Gastroesophageal sphincter (tissue), 4 donors: ENCODE measurements around the gene PIK3R2. TPM values are rescaled to one million over a fixed set of nuclear protein-coding genes. Genes with fewer than 3 reads are reported as not detected.

Experiments used
- ATAC-seq: fragments of 150-250 bp; one replicate; pipeline ENCODE4 v1.9.1; 2016; ENCODE audit warnings: mild to moderate bottlenecking, moderate library complexity
- H3K27ac ChIP-seq, 4 donors: fragments of 200-600 bp; sonication (generic) in 3 of 4; 1 replicate in 3 of 4; 2 replicates in 1 of 4; pipeline ENCODE4 v1.5.1; 2016 to 2019
- H3K27me3 ChIP-seq: fragments of 200-600 bp; sonication (generic); one replicate; pipeline ENCODE4 v1.5.1; 2019
- H3K36me3 ChIP-seq, 2 donors: fragments of 200-600 bp; sonication (generic); one replicate each; pipeline ENCODE4 v1.5.1; 2019; ENCODE audit warnings: control low read depth in 1 of 2
- H3K4me1 ChIP-seq, 3 donors: fragments of 200-600 bp; sonication (generic); 1 replicate in 2 of 3; 2 replicates in 1 of 3; pipeline ENCODE4 v1.5.1; 2016 to 2019; ENCODE audit warnings: control low read depth in 2 of 3
- H3K4me3 ChIP-seq, 2 donors: fragments of 200-600 bp; sonication (generic); one replicate each; pipeline ENCODE4 v1.5.1; 2019; ENCODE audit warnings: mild to moderate bottlenecking in 1 of 2, moderate library complexity in 1 of 2
- H3K9me3 ChIP-seq, 3 donors: fragments of 200-600 bp; sonication (generic); one replicate each; pipeline ENCODE4 v1.5.1; 2017 to 2019; ENCODE audit warnings: control low read depth in 2 of 3
- EP300 ChIP-seq: sonication (generic); formaldehyde crosslinking; IDR thresholded peaks from one replicate; pipeline ENCODE4 v1.6.1; 2017; ENCODE audit warnings: antibody characterized with exemption, mild to moderate bottlenecking
- POLR2A ChIP-seq, 2 donors: fragments of 450-650 bp; IDR thresholded peaks; one replicate each; pipeline ENCODE4 v1.6.1; 2017; ENCODE audit warnings: antibody characterized with exemption in 2 of 2, mild to moderate bottlenecking in 2 of 2, moderate library complexity in 1 of 2
- POLR2AphosphoS5 ChIP-seq: sonication (generic); formaldehyde crosslinking; IDR thresholded peaks from one replicate; pipeline ENCODE4 v1.6.1; 2017; ENCODE audit warnings: antibody characterized with exemption
- WGBS, 2 donors: methylation state at CpG; one replicate each; pipeline ENCODE4 v1.1.5; 2018; ENCODE audit warnings: low coverage in 1 of 2; 5-methylcytosine and 5-hydroxymethylcytosine counted together
- total RNA-seq, 4 donors: library from RNA; depleted of rRNA; stranded (reverse); fragments of >200 nt; gene quantifications; one replicate each; pipeline ENCODE4 v1.1.0, GENCODE V29; 2016
- TF ChIP-seq, protein P1 (sequence below), 4 experiments: fragments of 200-600 bp in 2 of 4; fragments of 450-650 bp in 2 of 4; sonication (generic) in 1 of 4; IDR thresholded peaks; one replicate each; pipeline ENCODE4 v1.5.1; 2017 to 2019; ENCODE audit warnings: antibody characterized with exemption in 4 of 4, mild to moderate bottlenecking in 2 of 4, moderate library complexity in 2 of 4

The PIK3R2 gene
- total RNA-seq, 4 donors from 2014 or later, result 5.3 to 30.1 (median 22.7) TPM

GRCh38 chr19:18137657-18138339, 15.2 kb upstream of the PIK3R2 start:
- no peaks in the 10 kb centered on the region for H3K9me3 ChIP-seq
- TF ChIP-seq EP300, result no peak
- TF ChIP-seq POLR2A (IDR thresholded peaks at IDR 0.05), result no peak
- no peak for TF ChIP-seq POLR2AphosphoS5
- 88 to 94% methylated on average over 3 to 4 of the region's 9 CpGs for WGBS, 2 donors
- ATAC-seq, result no peak
- peaks cover 0 to 96% of the 10 kb centered on the region in 2 donors for H3K36me3 ChIP-seq
- no peak overlapping the region for H3K4me3 ChIP-seq
- H3K27ac ChIP-seq, result no peak overlapping the region
- H3K27me3 ChIP-seq, result no peaks in the 10 kb centered on the region
- no peaks in the 10 kb centered on the region for H3K4me1 ChIP-seq

DNA sequence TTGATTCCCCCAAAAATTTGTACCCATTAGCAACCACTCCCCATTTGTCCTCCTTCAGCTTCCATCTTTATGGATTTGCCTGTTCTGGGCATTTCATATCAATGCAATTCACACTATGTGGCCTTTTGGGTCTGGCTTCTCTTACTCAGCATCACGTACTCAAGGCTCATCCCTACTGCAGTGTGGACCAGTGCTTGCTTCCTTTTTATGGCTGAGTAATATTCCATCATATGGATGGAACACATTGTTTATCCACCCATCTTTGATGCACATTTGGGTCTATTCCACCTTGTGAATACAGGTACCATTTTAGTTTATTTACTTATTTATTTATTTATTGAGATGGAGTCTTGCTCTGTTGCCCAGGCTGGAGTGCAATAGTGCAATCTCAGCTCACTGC, 12.5 kb upstream of the PIK3R2 start:
- no peak overlapping the region for H3K4me3 ChIP-seq
- H3K9me3 ChIP-seq, result no peaks in the 10 kb centered on the region
- H3K4me1 ChIP-seq, result no peaks in the 10 kb centered on the region
- no peak for TF ChIP-seq POLR2A (IDR thresholded peaks at IDR 0.05)
- TF ChIP-seq POLR2AphosphoS5, result no peak
- TF ChIP-seq, protein P1, sequence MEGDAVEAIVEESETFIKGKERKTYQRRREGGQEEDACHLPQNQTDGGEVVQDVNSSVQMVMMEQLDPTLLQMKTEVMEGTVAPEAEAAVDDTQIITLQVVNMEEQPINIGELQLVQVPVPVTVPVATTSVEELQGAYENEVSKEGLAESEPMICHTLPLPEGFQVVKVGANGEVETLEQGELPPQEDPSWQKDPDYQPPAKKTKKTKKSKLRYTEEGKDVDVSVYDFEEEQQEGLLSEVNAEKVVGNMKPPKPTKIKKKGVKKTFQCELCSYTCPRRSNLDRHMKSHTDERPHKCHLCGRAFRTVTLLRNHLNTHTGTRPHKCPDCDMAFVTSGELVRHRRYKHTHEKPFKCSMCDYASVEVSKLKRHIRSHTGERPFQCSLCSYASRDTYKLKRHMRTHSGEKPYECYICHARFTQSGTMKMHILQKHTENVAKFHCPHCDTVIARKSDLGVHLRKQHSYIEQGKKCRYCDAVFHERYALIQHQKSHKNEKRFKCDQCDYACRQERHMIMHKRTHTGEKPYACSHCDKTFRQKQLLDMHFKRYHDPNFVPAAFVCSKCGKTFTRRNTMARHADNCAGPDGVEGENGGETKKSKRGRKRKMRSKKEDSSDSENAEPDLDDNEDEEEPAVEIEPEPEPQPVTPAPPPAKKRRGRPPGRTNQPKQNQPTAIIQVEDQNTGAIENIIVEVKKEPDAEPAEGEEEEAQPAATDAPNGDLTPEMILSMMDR (IDR thresholded peaks at IDR 0.05), result no peak
- TF ChIP-seq EP300, result no peak
- 94% methylated on average over 1 of the region's 1 CpG; no CpG with 5 or more reads in 1 of the 2 donors for WGBS, 2 donors
- no peaks in the 10 kb centered on the region for H3K27me3 ChIP-seq
- H3K27ac ChIP-seq, result no peak overlapping the region
- no peak for ATAC-seq
- H3K36me3 ChIP-seq, result peaks cover 0 to 97% of the 10 kb centered on the region in 2 donors

DNA sequence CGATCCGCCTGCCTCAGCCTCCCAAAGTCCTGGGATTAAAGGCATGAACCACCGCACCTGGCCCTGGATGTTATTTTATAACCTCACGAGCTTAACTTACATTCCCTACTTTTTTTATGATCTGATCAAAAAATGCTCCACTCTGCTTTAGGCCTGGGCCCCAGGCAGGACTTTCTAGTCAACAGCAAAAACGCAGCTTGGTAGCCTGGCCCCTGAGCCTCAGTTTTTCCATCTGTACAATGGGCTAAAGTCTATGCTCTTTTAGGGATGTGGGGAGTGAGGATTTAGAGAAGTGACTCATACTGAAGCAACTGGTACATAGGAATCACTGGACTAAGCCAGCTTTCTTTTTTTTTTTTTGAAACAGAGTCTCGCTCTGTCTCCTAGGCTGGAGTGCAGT, 11.9 kb upstream of the PIK3R2 start:
- H3K36me3 ChIP-seq, result peaks cover 0 to 97% of the 10 kb centered on the region in 2 donors
- no peaks in the 10 kb centered on the region for H3K27me3 ChIP-seq
- no peak for TF ChIP-seq POLR2AphosphoS5
- TF ChIP-seq EP300, result no peak
- no peak for TF ChIP-seq POLR2A (IDR thresholded peaks at IDR 0.05)
- TF ChIP-seq, protein P1 (IDR thresholded peaks at IDR 0.05), result no peak
- H3K4me1 ChIP-seq, result no peaks in the 10 kb centered on the region
- H3K4me3 ChIP-seq, result no peak overlapping the region
- H3K9me3 ChIP-seq, result no peaks in the 10 kb centered on the region
- WGBS, 2 donors, result 100% methylated on average over 4 of the region's 6 CpGs; no CpG with 5 or more reads in 1 of the 2 donors
- ATAC-seq, result no peak
- no peak overlapping the region for H3K27ac ChIP-seq

- Histone ChIP-seq H3K27me3 (no peaks in the 10 kb centered on the region), H3K9me3 (no peaks in the 10 kb centered on the region), H3K27ac (no peak overlapping the region), H3K36me3 (peaks cover 0 to 88% of the 10 kb centered on the region in 2 donors), H3K4me3 (no peak overlapping the region), H3K4me1 (no peaks in the 10 kb centered on the region)
- no peak for ATAC-seq
- TF ChIP-seq, protein P1 (IDR thresholded peaks at IDR 0.05), result no peak
- TF ChIP-seq POLR2A (IDR thresholded peaks at IDR 0.05) (no peak), POLR2AphosphoS5 (no peak), EP300 (no peak)
- WGBS, 2 donors, result 100% methylated on average over 1 of the region's 3 CpGs; no CpG with 5 or more reads in 1 of the 2 donors
These were observed 9.1 kb upstream of the PIK3R2 start for GRCh38 chr19:18143902-18144301.

DNA sequence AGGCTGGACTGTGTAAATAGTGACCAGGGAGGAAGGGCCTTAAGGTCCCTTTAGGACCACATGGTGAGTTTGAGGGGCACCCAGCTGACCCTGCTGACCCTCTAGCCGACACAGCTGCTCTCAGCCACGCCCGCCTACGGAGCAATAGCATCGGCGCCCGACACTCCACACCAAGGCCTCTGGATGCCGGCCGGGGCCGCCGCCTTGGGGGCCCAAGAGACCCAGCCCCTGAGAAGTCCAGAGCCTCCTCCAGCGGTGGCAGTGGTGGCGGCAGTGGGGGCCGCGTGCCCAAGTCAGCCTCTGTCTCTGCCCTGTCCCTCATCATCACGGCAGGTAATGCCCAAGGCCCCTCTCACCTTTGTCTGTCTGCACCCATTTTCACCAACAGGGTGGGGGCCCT, 8.6 kb upstream of the PIK3R2 start:
- TF ChIP-seq POLR2A (IDR thresholded peaks at IDR 0.05), result no peak
- no peak for TF ChIP-seq EP300
- WGBS, 2 donors, result no CpG with 5 or more reads among the region's 16 CpGs
- no peaks in the 10 kb centered on the region for H3K4me1 ChIP-seq
- no peaks in the 10 kb centered on the region for H3K9me3 ChIP-seq
- H3K27me3 ChIP-seq, result no peaks in the 10 kb centered on the region
- no peak overlapping the region for H3K4me3 ChIP-seq
- no peak for ATAC-seq
- peaks cover 0 to 83% of the 10 kb centered on the region in 2 donors for H3K36me3 ChIP-seq
- H3K27ac ChIP-seq, result no peak overlapping the region

DNA sequence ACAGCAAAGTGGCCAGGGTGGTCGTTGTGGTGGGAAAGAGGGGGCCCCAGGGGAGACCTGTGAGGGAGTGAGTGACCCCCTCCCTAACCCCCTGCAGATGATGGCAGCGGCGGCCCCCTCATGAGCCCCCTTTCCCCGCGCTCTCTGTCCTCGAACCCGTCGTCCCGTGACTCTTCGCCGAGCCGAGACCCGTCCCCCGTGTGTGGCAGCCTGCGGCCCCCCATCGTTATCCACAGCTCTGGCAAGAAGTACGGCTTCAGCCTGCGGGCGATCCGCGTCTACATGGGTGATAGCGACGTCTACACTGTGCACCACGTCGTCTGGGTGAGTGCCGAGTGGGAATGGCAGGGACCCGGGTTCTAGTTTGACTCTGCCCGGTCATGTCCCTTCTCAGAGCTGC, 8.1 kb upstream of the PIK3R2 start:
- no peak overlapping the region for H3K27ac ChIP-seq
- H3K9me3 ChIP-seq, result no peaks in the 10 kb centered on the region
- H3K4me1 ChIP-seq, result no peaks in the 10 kb centered on the region
- H3K36me3 ChIP-seq, result peaks cover 0 to 81% of the 10 kb centered on the region in 2 donors
- TF ChIP-seq POLR2AphosphoS5 (no peak), POLR2A (IDR thresholded peaks at IDR 0.05) (no peak), EP300 (no peak)
- TF ChIP-seq, protein P1 (IDR thresholded peaks at IDR 0.05), result no peak
- ATAC-seq, result no peak
- H3K27me3 ChIP-seq, result no peaks in the 10 kb centered on the region
- WGBS, 2 donors, result 84 to 91% methylated on average over 9 to 11 of the region's 28 CpGs
- H3K4me3 ChIP-seq, result no peak overlapping the region
